DOHH2 (cell line): ENCODE measurements around the gene NAALADL2.

Experiments
- EZH2phosphoT487 ChIP-seq: fragments of 200-600 bp; sonication (generic); IDR thresholded peaks from 2 replicates; pipeline ENCODE4 v1.6.1; 2017; ENCODE audit warnings: borderline replicate concordance, mild to moderate bottlenecking, antibody characterized with exemption, low read length, moderate library complexity, mixed read lengths
- TF ChIP-seq, protein P1 (sequence below): fragments of 200-600 bp; sonication (generic); IDR thresholded peaks from one replicate; pipeline ENCODE4 v1.5.1; 2014; ENCODE audit warnings: antibody characterized with exemption, mild to moderate bottlenecking, low read depth, low read length; ENCODE audit not compliant: poor library complexity, severe bottlenecking

DNA sequence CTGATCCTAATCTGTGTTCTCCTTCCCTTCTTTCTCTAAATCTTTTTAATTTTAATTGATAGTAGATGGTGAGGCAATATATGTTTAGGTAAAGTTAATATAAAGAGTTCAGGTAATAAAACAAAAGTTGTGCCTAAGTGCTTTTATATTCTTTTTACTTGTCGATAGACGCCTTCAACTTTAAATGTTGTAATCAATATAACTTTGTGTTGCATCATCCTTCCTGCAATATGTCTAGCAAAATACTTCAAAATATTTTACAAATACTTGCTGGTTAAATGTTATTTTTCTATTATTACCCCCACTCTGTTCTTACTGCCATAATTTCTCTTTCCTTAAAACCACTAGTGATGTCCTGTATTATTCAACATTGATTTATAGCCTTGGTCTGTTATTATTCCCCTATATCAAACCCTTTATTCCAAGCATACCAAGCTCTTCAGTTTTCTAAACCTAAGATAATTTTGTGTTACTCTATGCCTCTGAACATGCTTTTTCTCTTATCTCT is 92.4 kb downstream of the NAALADL2 start:
- TF ChIP-seq, protein P1, sequence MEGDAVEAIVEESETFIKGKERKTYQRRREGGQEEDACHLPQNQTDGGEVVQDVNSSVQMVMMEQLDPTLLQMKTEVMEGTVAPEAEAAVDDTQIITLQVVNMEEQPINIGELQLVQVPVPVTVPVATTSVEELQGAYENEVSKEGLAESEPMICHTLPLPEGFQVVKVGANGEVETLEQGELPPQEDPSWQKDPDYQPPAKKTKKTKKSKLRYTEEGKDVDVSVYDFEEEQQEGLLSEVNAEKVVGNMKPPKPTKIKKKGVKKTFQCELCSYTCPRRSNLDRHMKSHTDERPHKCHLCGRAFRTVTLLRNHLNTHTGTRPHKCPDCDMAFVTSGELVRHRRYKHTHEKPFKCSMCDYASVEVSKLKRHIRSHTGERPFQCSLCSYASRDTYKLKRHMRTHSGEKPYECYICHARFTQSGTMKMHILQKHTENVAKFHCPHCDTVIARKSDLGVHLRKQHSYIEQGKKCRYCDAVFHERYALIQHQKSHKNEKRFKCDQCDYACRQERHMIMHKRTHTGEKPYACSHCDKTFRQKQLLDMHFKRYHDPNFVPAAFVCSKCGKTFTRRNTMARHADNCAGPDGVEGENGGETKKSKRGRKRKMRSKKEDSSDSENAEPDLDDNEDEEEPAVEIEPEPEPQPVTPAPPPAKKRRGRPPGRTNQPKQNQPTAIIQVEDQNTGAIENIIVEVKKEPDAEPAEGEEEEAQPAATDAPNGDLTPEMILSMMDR: no peak
- no peak for TF ChIP-seq EZH2phosphoT487
